ENCODE results near the gene KRT17. TPM values are rescaled to one million over a fixed set of nuclear protein-coding genes. Genes with fewer than 3 reads are reported as not detected.
"Not testable (repeated sequence)": the region's sequence is repeated elsewhere in the genome, so short reads cannot be mapped to it uniquely, and the experiment has no call there.

The KRT17 gene
- total RNA-seq, 2 donors from 2014 or later: not detected

DNA sequence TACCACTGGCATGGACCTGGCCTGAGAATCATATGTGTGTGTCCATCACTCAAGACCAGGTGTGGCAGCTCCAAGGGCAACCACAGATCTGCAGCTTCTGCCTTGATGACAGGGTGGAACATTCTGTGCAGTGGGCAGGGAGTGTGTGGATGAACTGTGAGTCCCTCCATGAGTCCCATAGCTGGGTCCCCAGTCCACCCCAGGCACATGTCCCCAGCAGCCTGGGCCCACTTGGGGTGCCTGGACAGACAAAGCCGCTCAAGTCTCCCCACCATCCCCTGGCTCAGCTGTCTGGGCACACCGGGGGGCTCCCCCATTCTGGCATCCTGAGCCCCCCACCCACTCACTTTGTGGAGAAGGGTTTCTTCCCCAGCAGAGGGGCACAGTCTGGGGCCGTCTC, 7.2 kb downstream of the KRT17 start:
- H3K9me3 ChIP-seq (ENCODE audit: control insufficient read depth, low read length, poor library complexity, severe bottlenecking): no peaks in the 10 kb centered on the region
- peaks cover 66% of the 10 kb centered on the region for H3K27me3 Mint-ChIP-seq
- H3K4me1 Mint-ChIP-seq: peaks cover 2% of the 10 kb centered on the region
- no peak overlapping the region for H3K27ac Mint-ChIP-seq
- no peaks in the 10 kb centered on the region for H3K36me3 Mint-ChIP-seq (ENCODE audit: low read depth)
- H3K4me3 Mint-ChIP-seq: no peak overlapping the region
- DNase-seq (no peak), ATAC-seq (no peak)

DNA sequence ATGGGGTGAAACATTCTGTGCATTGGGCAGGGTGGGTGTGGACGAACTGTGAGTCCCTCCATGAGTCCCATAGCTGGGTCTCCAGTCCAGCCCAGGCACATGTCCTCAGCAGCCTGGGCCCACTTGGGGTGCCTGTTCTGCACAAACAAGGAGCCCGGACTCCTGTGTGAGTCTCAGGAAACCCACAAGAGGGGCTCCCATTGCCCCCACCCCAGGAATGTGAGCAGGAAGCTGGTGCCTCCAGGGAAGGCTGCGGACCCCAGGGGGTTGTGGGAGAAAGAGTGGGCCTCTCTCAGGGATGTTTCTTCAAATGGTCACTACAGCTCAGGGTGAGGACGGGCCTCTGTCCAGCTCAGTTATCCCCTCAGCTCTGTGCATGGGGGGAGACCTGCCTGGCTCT, 7.9 kb downstream of the KRT17 start:
- not testable (repeated sequence) for H3K27ac Mint-ChIP-seq; H3K9me3 ChIP-seq (ENCODE audit: control insufficient read depth, low read length, poor library complexity, severe bottlenecking); ATAC-seq; H3K4me3 Mint-ChIP-seq; H3K4me1 Mint-ChIP-seq; H3K36me3 Mint-ChIP-seq (ENCODE audit: low read depth); DNase-seq
- peaks cover 60% of the 10 kb centered on the region for H3K27me3 Mint-ChIP-seq

DNA sequence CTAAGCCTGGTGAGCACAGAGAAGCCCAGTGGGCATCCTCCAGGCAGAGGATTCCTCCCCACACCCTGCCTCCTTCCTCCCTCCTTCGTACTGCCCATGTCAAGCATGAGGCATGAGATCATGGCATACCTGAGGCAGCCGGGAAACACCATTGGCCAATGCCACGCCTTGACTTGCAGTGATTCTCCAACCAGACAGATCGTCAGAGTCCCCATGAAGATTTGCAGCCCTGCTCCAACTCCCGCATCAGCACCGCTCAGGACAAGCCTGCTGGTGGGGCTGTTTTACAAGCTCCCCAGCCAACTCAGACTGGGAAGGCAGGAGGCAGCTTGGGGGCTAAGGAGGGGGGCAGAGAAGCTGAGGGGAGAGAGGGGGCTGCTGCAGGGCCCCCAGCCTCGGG, 8.9 kb downstream of the KRT17 start:
- no peak for DNase-seq
- no peak overlapping the region for H3K4me3 Mint-ChIP-seq
- H3K27ac Mint-ChIP-seq: no peak overlapping the region
- H3K4me1 Mint-ChIP-seq: peaks cover 2% of the 10 kb centered on the region
- H3K9me3 ChIP-seq (ENCODE audit: control insufficient read depth, low read length, poor library complexity, severe bottlenecking): no peaks in the 10 kb centered on the region
- no peak for ATAC-seq
- no peaks in the 10 kb centered on the region for H3K36me3 Mint-ChIP-seq (ENCODE audit: low read depth)
- H3K27me3 Mint-ChIP-seq: peaks cover 60% of the 10 kb centered on the region

DNA sequence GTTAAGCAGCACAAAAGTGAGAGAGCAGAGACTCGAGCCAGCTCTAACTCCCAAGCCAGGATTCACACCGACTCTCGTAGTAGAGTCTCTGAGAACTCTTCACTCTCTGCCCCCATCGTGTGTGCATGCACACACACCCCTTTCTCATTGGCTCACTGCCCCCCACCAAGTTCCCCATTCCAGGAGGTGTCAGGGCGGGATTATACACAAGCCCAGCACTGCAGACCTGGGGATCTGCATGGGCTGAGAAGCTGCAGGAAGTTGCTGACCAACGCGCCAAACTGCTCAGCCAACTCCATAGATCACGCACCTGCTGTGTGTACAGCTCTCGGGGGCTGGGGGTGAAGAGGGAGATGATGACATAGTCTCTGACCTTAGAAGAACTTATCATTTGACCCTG, 9.6 kb downstream of the KRT17 start:
- not testable (repeated sequence) for ATAC-seq; H3K27ac Mint-ChIP-seq; H3K36me3 Mint-ChIP-seq (ENCODE audit: low read depth); DNase-seq; H3K4me3 Mint-ChIP-seq; H3K4me1 Mint-ChIP-seq; H3K9me3 ChIP-seq (ENCODE audit: control insufficient read depth, low read length, poor library complexity, severe bottlenecking)
- H3K27me3 Mint-ChIP-seq: peaks cover 56% of the 10 kb centered on the region

DNA sequence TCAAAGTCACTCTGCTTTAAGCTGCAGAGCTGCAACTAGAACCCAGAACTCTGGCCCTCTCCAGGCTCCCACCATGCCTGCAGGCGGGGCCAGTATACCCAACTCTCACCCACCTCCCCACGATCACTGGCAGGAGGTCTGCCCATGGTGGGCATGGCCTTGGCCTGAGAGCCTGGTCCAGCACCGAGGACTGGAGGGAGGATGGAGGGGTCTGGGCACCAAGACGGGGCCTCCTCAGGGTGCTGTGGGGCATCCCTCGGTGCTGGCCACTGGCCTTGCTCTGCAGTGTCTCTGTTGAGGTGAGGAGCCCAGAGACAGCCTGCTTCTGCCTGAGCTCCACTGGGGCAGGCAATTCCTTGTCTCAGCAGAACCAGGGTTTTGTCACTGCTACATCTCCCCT, 10.3 kb downstream of the KRT17 start:
- Mint-ChIP-seq H3K27me3 (peaks cover 55% of the 10 kb centered on the region), H3K4me3 (no peak overlapping the region), H3K27ac (no peak overlapping the region), H3K4me1 (peaks cover 2% of the 10 kb centered on the region), H3K36me3 (ENCODE audit: low read depth) (no peaks in the 10 kb centered on the region)
- no peak for DNase-seq
- H3K9me3 ChIP-seq (ENCODE audit: control insufficient read depth, low read length, poor library complexity, severe bottlenecking): no peaks in the 10 kb centered on the region
- no peak for ATAC-seq

DNA sequence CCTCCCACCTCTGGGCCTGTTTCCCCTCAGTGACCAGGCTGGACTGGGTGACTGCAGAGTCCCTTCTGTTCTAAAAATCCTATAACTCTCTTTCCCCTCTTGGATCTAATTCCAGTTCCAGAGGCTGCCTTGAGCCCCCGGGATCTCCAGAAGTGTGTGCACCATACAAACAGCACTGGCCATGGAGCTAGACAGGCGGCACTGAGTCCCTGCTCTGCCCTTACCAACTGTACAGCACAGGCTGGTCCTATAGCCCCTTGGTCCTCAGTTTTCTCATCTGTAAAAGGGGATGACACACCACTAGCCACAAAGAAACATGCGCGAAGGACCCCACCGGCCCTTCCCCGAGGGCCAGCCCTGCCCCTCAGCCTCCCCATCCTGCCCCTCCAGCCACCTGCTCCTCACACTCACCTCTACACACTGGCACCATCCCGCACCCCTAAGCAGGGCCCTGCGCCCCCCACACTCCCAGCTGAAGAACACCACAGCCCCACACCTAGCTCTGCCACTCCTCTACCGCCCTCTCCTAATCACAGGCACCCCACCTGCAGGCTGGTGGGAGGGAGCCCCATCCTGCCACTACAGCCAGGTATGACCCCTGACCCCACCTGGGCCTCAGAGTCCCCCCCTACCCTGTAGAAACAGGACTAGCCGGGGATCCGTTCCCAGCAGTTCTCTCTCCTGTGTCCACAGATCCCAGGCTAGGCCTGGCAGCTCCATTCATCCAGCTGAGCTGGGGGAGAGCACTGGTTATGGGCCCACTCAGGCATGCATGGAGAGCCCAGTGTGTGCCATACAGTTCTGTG, 10.9 kb downstream of the KRT17 start:
- no peak for DNase-seq
- Mint-ChIP-seq H3K27ac (no peak overlapping the region), H3K4me3 (no peak overlapping the region), H3K36me3 (ENCODE audit: low read depth) (peaks cover 2% of the 10 kb centered on the region), H3K27me3 (peaks cover 53% of the 10 kb centered on the region), H3K4me1 (peaks cover 2% of the 10 kb centered on the region)
- no peak for ATAC-seq
- H3K9me3 ChIP-seq (ENCODE audit: control insufficient read depth, low read length, poor library complexity, severe bottlenecking): no peaks in the 10 kb centered on the region

DNA sequence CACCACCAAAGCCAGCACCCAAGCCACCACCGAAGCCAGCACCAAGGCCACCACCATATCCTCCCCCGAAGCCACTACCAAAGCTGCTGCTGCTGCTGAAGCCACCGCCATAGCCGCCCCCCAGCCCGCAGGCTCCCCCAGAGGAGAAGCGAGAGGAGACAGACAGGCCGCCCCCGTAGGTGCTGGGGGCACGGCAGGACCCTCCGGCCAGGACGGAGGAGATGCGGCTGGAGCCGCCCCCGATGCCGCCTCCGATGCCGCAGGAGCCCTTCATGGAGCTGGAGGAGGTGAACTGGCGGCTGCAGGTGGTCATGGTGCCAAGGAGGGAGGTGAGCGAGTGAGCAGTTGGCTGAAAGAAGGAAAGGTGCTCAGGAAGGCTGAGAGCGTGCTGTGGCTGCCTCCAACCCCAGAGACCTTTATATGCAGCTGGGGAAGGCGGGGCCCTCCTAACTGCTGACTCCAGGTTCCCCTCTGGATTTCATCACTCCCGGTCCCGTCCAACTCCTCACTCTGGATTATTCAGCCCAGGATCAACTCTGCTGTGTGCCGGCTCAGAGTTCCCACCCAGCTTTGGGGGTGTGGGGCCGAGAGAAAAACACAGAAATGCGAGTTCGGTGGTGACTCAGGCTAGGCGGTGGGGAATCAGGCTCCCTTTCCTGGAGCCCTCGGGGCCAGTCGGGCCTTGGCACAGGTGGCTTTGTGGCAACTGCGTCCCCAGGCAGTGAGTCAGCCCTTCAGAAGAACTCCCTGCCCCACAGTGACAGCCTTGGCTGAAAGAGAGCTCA, 11.8 kb downstream of the KRT17 start, which contains the start of gene KRT16:
KRT16 (minus strand) TSS at position 392 of the 785 bp plus-strand sequence; CDS start at position 313, 79 bp downstream.
- not testable (repeated sequence) for DNase-seq; H3K9me3 ChIP-seq (ENCODE audit: control insufficient read depth, low read length, poor library complexity, severe bottlenecking); H3K36me3 Mint-ChIP-seq (ENCODE audit: low read depth); H3K27ac Mint-ChIP-seq; H3K4me1 Mint-ChIP-seq; H3K4me3 Mint-ChIP-seq; ATAC-seq
- H3K27me3 Mint-ChIP-seq: peaks cover 44% of the 10 kb centered on the region

DNA sequence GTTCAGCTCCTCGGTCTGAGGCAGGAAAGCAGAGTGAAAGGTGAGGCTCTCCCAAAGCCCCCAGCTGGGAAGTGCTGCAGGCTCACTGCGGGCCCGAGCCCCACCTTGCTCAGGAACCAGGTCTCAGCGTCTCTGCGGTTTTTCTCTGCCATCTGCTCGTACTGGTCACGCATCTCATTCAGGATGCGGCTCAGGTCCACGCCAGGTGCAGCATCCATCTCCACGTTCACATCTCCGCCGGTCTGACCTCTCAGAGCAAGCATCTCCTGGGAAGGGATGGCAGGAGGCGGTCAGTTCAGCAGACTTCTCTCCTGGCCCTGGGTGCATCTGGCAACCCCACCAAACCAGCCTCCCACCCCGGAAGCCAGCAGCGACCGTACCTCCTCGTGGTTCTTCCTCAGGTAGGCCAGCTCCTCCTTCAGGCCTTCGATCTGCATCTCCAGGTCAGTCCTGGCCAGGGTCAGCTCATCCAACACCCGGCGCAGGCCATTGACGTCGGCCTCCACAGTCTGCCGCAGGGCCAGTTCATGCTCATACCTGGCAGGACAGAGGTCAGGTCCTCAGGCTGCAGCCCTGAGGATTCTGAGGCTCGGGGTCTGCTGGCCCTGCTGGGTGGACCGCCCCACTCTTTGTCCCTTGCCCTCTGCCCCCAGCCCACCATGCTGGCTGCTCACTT, 13.3 kb downstream of the KRT17 start:
- peaks cover 2% of the 10 kb centered on the region for H3K36me3 Mint-ChIP-seq (ENCODE audit: low read depth)

DNA sequence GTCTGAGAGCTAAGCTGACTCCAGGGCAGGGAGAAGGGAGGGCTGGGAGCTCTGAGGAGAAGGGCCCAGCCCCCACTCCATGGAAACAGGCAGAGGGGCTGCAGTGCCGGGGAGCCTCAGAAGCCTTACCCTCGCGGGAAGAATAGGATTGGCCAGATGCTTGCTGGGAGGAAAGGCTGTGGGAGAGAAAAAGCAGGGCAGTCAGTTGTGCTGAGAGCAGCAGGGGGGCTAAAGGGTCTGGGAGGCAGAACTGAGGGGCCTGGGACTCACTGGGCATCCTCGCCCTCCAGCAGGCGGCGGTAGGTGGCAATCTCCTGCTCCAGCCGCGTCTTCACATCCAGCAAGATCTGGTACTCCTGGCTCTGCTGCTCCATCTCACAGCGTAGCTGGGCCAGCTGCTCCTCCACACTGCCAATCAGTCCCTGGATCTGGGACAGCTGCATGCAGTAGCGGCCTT, 14.3 kb downstream of the KRT17 start:
- peaks cover 32% of the 10 kb centered on the region for H3K27me3 Mint-ChIP-seq
- not testable (repeated sequence) for H3K9me3 ChIP-seq (ENCODE audit: control insufficient read depth, low read length, poor library complexity, severe bottlenecking); ATAC-seq; H3K4me1 Mint-ChIP-seq; H3K36me3 Mint-ChIP-seq (ENCODE audit: low read depth); DNase-seq; H3K27ac Mint-ChIP-seq; H3K4me3 Mint-ChIP-seq

More for the DNA sequence above, 13.3 kb downstream of the KRT17 start:
- H3K4me3 Mint-ChIP-seq: no peak overlapping the region
- no peak overlapping the region for H3K27ac Mint-ChIP-seq
- H3K4me1 Mint-ChIP-seq: no peaks in the 10 kb centered on the region
- ATAC-seq (no peak), DNase-seq (no peak)
- no peaks in the 10 kb centered on the region for H3K9me3 ChIP-seq (ENCODE audit: control insufficient read depth, low read length, poor library complexity, severe bottlenecking)
- H3K27me3 Mint-ChIP-seq: peaks cover 41% of the 10 kb centered on the region

DNA sequence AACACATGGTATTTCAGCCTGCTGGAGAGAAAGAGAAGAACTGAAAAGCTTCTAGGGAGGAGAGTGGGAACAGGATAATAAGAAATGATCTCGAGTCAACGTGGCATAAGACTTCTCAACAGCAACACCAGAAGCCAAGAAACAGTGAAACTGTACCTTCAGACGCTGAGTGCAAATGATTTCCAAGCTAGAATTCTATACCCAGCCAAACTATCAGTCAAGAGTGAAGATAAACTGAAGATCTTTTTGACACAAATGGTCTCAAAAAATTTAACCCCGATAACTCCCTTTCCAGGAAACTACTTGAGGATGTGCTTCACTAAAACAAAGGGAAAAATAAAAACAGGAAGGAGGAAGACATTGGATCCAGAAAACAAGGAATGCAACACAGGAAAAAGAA, 17.4 kb downstream of the KRT17 start:
- H3K27ac Mint-ChIP-seq; H3K4me3 Mint-ChIP-seq; H3K9me3 ChIP-seq (ENCODE audit: control insufficient read depth, low read length, poor library complexity, severe bottlenecking); H3K36me3 Mint-ChIP-seq (ENCODE audit: low read depth); DNase-seq; H3K4me1 Mint-ChIP-seq; ATAC-seq: not testable (repeated sequence)
- H3K27me3 Mint-ChIP-seq: peaks cover 23% of the 10 kb centered on the region

DNA sequence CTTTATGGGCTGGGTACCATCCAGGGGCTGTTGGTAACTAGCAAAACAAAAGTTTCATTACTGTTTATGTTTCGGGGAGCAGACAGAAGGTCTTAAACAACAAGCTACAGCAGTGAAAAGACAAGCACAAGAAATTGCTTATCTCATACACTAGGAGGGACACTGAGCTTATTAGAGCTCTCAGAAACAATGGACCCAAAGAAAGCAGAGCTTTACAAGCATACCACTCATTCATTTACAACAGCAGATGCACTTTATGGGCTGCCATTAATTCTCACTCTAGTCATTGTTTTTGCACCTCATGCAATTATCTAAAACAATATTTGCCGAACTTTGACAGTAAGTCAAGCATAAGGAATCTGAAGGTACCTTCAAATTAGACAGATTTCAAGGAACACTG, 21.9 kb downstream of the KRT17 start:
- H3K9me3 ChIP-seq (ENCODE audit: control insufficient read depth, low read length, poor library complexity, severe bottlenecking): no peaks in the 10 kb centered on the region
- Mint-ChIP-seq H3K4me3 (no peak overlapping the region), H3K27ac (no peak overlapping the region), H3K27me3 (peaks cover 21% of the 10 kb centered on the region), H3K4me1 (no peaks in the 10 kb centered on the region), H3K36me3 (ENCODE audit: low read depth) (no peaks in the 10 kb centered on the region)
- ATAC-seq (no peak), DNase-seq (no peak)

DNA sequence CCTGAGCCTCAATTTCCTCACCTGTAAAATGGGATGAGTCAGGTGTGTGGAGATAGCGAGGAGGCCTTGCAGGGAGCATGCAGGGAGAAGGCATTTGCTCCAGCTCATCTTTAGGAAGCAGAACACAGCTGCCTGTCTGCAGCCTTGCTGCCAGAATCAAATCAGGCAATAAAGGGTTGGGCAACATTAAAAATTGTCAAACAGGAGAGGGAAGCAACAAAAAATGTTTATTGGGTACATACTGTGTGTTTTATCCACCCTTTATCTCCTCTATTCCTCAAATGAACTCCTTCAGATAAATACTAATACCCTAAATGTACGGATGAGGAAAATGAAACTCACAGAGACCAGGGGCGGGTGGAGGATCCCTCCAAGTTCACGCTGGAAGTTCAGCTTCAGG, 24.1 kb downstream of the KRT17 start:
- Mint-ChIP-seq H3K36me3 (ENCODE audit: low read depth) (no peaks in the 10 kb centered on the region), H3K27me3 (peaks cover 31% of the 10 kb centered on the region), H3K27ac (no peak overlapping the region), H3K4me3 (no peak overlapping the region), H3K4me1 (no peaks in the 10 kb centered on the region)
- H3K9me3 ChIP-seq (ENCODE audit: control insufficient read depth, low read length, poor library complexity, severe bottlenecking): no peaks in the 10 kb centered on the region
- no peak for DNase-seq
- no peak for ATAC-seq

DNA sequence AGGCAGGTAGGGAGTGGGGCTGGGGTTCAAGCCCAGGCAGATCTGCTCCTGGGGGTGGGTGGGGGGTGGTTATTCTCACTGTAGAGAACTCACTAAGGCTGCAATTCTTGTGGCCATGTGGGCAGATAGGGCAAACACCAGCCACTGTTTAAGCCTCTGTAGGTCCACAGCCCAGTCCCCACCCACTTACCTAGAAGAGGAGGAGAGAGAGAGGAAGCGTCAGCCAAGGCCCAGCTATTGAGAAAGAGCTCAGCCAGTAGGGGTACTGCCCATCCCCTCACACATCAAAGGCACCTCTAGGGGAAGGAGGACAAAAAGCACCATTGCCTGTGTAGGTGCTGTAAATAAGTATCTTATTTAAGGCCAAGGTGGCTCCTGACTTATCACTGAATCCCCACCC, 24.7 kb downstream of the KRT17 start:
- no peak for DNase-seq
- no peak overlapping the region for H3K27ac Mint-ChIP-seq
- ATAC-seq: no peak

More for the DNA sequence above, 24.7 kb downstream of the KRT17 start:
- no peaks in the 10 kb centered on the region for H3K9me3 ChIP-seq (ENCODE audit: control insufficient read depth, low read length, poor library complexity, severe bottlenecking)
- no peak overlapping the region for H3K4me3 Mint-ChIP-seq
- peaks cover under 1% of the 10 kb centered on the region for H3K4me1 Mint-ChIP-seq
- no peaks in the 10 kb centered on the region for H3K36me3 Mint-ChIP-seq (ENCODE audit: low read depth)
- H3K27me3 Mint-ChIP-seq: peaks cover 37% of the 10 kb centered on the region

Measured in T-helper 17 cell (primary cell).